CD4-positive, CD25-positive, alpha-beta regulatory T cell (primary cell): ENCODE measurements around the gene TXNRD2. TPM values are rescaled to one million over a fixed set of nuclear protein-coding genes. Genes with fewer than 3 reads are reported as not detected.
"Not testable (repeated sequence)": the region's sequence is repeated elsewhere in the genome, so short reads cannot be mapped to it uniquely, and the experiment has no call there.

Experiments
- ATAC-seq, 2 donors: fragments of 150-1000 bp; cut with Tn5 transposase; one replicate each; pipeline ENCODE4 v1.10.0; 2021; ENCODE audit warnings: low read depth in 2 of 2, moderate number of reproducible peaks in 2 of 2, moderate library complexity in 1 of 2
- DNase-seq, 3 donors: peaks; one replicate each; pipeline versions ENCODE4 v3.0.0 to v3.0.0-alpha.2; 2012 to 2022; ENCODE audit warnings: mixed read lengths in 1 of 3
- H3K27ac ChIP-seq: one replicate; pipeline ENCODE4 v1.7.0; 2013; ENCODE audit warnings: mild to moderate bottlenecking, low read length; ENCODE audit not compliant: insufficient read depth, poor library complexity, severe bottlenecking
- H3K27me3 ChIP-seq: one replicate; pipeline ENCODE4 v1.7.0; 2013; ENCODE audit warnings: low read length; ENCODE audit not compliant: control insufficient read depth, insufficient read depth
- H3K36me3 ChIP-seq: one replicate; pipeline ENCODE4 v1.7.0; 2013; ENCODE audit warnings: mild to moderate bottlenecking, low read length, moderate library complexity; ENCODE audit not compliant: control insufficient read depth, insufficient read depth
- H3K4me1 ChIP-seq: 2 replicates; pipeline ENCODE4 v1.7.0; 2013; ENCODE audit warnings: mild to moderate bottlenecking, low read length; ENCODE audit not compliant: insufficient read depth, control insufficient read depth, poor library complexity, severe bottlenecking
- H3K4me3 ChIP-seq: one replicate; pipeline ENCODE4 v1.7.0; 2013; ENCODE audit warnings: low read depth, mild to moderate bottlenecking, low read length, moderate library complexity
- H3K9me3 ChIP-seq, 2 experiments: 1 replicate in 1 of 2; 2 replicates in 1 of 2; pipeline ENCODE4 v1.7.0; 2013; ENCODE audit warnings: low read length in 2 of 2, mild to moderate bottlenecking in 1 of 2, moderate library complexity in 1 of 2; ENCODE audit not compliant: control insufficient read depth in 2 of 2
- H3K27ac Mint-ChIP-seq, 3 donors: one replicate each; pipeline ENCODE4 v1.8.0; 2020 to 2022; ENCODE audit warnings: mild to moderate bottlenecking in 3 of 3, mixed read lengths in 3 of 3, moderate library complexity in 2 of 3
- H3K27me3 Mint-ChIP-seq: one replicate; pipeline ENCODE4 v1.8.0; 2022; ENCODE audit warnings: mild to moderate bottlenecking, mixed read lengths
- H3K36me3 Mint-ChIP-seq: one replicate; pipeline ENCODE4 v1.8.0; 2020; ENCODE audit warnings: mixed read lengths
- H3K4me1 Mint-ChIP-seq, 4 donors: one replicate each; pipeline ENCODE4 v1.8.0; 2020 to 2022; ENCODE audit warnings: mixed read lengths in 4 of 4, mild to moderate bottlenecking in 1 of 4
- H3K4me3 Mint-ChIP-seq, 4 donors: one replicate each; pipeline ENCODE4 v1.8.0; 2020 to 2022; ENCODE audit warnings: mild to moderate bottlenecking in 4 of 4, mixed read lengths in 4 of 4, moderate library complexity in 3 of 4
- H3K9me3 Mint-ChIP-seq, 7 donors: one replicate each; pipeline ENCODE4 v1.8.0; 2020 to 2022; ENCODE audit warnings: mixed read lengths in 7 of 7, mild to moderate bottlenecking in 3 of 7, moderate library complexity in 2 of 7
- polyA plus RNA-seq, 4 donors: library from polyadenylated mRNA; unstranded; fragments of 300-500 nt; fragmentation: Illumina TruSeq; gene quantifications; one replicate each; pipeline ENCODE4 v1.2.3, GENCODE V29; 2021
- total RNA-seq: library from RNA; stranded (reverse); gene quantifications from one replicate; pipeline ENCODE4 v1.2.3, GENCODE V29; 2022

Gene TXNRD2
- total and polyA plus RNA-seq, 5 donors from 2014 or later: 11.3 to 25.7 (median 11.9) TPM

GRCh38 chr22:19909350-19910179, 32.1 kb downstream of the TXNRD2 start:
- H3K36me3 Mint-ChIP-seq: peaks cover 32% of the 10 kb centered on the region
- no peaks in the 10 kb centered on the region for H3K27me3 ChIP-seq
- peaks cover 23% of the 10 kb centered on the region for H3K36me3 ChIP-seq
- peak overlapping the region in 2 of 3 donors; percentile 91 to 93 for H3K27ac Mint-ChIP-seq
- H3K27me3 Mint-ChIP-seq: no peaks in the 10 kb centered on the region
- no peak overlapping the region for H3K27ac ChIP-seq
- peak; percentile 73 to 81 (median 79) for DNase-seq
- peak; percentile 75 to 77 for ATAC-seq
- no peak overlapping the region for H3K4me3 Mint-ChIP-seq
- no peak overlapping the region for H3K4me3 ChIP-seq
- H3K4me1 ChIP-seq: no peaks in the 10 kb centered on the region
- peaks cover 4 to 5% of the 10 kb centered on the region in 2 experiments for H3K9me3 ChIP-seq
- H3K9me3 Mint-ChIP-seq: peaks cover 0 to 6% (median 0%) of the 10 kb centered on the region in 7 donors
- peaks cover 0 to 14% (median 5%) of the 10 kb centered on the region in 4 donors for H3K4me1 Mint-ChIP-seq

GRCh38 chr22:19907902-19908301, 33.7 kb downstream of the TXNRD2 start:
- not testable (repeated sequence) for DNase-seq, H3K27ac ChIP-seq, H3K9me3 ChIP-seq, H3K4me3 Mint-ChIP-seq, H3K9me3 Mint-ChIP-seq, H3K27ac Mint-ChIP-seq, H3K4me1 ChIP-seq, H3K36me3 ChIP-seq, ATAC-seq, H3K4me3 ChIP-seq, H3K27me3 ChIP-seq, H3K27me3 Mint-ChIP-seq
- Mint-ChIP-seq H3K36me3 (peaks cover 17% of the 10 kb centered on the region), H3K4me1 (peaks cover 0 to 14% (median 5%) of the 10 kb centered on the region in 4 donors)

GRCh38 chr22:19906864-19907263, 34.8 kb downstream of the TXNRD2 start:
- DNase-seq, H3K36me3 ChIP-seq, H3K9me3 ChIP-seq, ATAC-seq, H3K4me1 ChIP-seq, H3K4me3 Mint-ChIP-seq, H3K9me3 Mint-ChIP-seq, H3K27me3 Mint-ChIP-seq, H3K27ac ChIP-seq, H3K4me3 ChIP-seq, H3K27ac Mint-ChIP-seq, H3K27me3 ChIP-seq: not testable (repeated sequence)
- Mint-ChIP-seq H3K36me3 (peaks cover 14% of the 10 kb centered on the region), H3K4me1 (peaks cover 0 to 14% (median 5%) of the 10 kb centered on the region in 4 donors)

GRCh38 chr22:19905347-19906276, 36.0 kb downstream of the TXNRD2 start:
- H3K9me3 ChIP-seq: no peaks in the 10 kb centered on the region
- no peak for ATAC-seq
- no peak for DNase-seq
- H3K4me3 ChIP-seq: no peak overlapping the region
- H3K4me1 ChIP-seq: no peaks in the 10 kb centered on the region
- H3K27me3 ChIP-seq: no peaks in the 10 kb centered on the region
- H3K27ac ChIP-seq: no peak overlapping the region
- Mint-ChIP-seq H3K27ac (peak overlapping the region; percentile 27 to 70 (median 50)), H3K4me1 (peaks cover 0 to 14% (median 6%) of the 10 kb centered on the region in 4 donors), H3K9me3 (peaks cover 0 to 1% (median 0%) of the 10 kb centered on the region in 7 donors), H3K4me3 (no peak overlapping the region), H3K36me3 (peaks cover 14% of the 10 kb centered on the region), H3K27me3 (no peaks in the 10 kb centered on the region)
- peaks cover 3% of the 10 kb centered on the region for H3K36me3 ChIP-seq

GRCh38 chr22:19904935-19905334, 36.7 kb downstream of the TXNRD2 start:
- Mint-ChIP-seq H3K4me1 (peaks cover 0 to 10% (median 4%) of the 10 kb centered on the region in 4 donors), H3K36me3 (peaks cover 12% of the 10 kb centered on the region), H3K9me3 (peaks cover 0 to 1% (median 0%) of the 10 kb centered on the region in 7 donors), H3K4me3 (no peak overlapping the region), H3K27me3 (no peaks in the 10 kb centered on the region), H3K27ac (no peak overlapping the region)
- no peak overlapping the region for H3K4me3 ChIP-seq
- no peaks in the 10 kb centered on the region for H3K4me1 ChIP-seq
- H3K27me3 ChIP-seq: no peaks in the 10 kb centered on the region
- DNase-seq (no peak), ATAC-seq (no peak)
- no peak overlapping the region for H3K27ac ChIP-seq
- peaks cover 3% of the 10 kb centered on the region for H3K36me3 ChIP-seq
- H3K9me3 ChIP-seq: no peaks in the 10 kb centered on the region

GRCh38 chr22:19904174-19904856, 37.3 kb downstream of the TXNRD2 start:
- no peak for DNase-seq
- peak overlapping the region in 1 of 3 donors; percentile 46 for H3K27ac Mint-ChIP-seq
- H3K9me3 Mint-ChIP-seq: no peaks in the 10 kb centered on the region
- H3K4me3 Mint-ChIP-seq: no peak overlapping the region
- peaks cover 0 to 5% (median 2%) of the 10 kb centered on the region in 4 donors for H3K4me1 Mint-ChIP-seq
- H3K27me3 ChIP-seq: no peaks in the 10 kb centered on the region
- H3K27me3 Mint-ChIP-seq: no peaks in the 10 kb centered on the region
- no peak for ATAC-seq
- no peak overlapping the region for H3K27ac ChIP-seq
- H3K36me3 ChIP-seq: peaks cover 3% of the 10 kb centered on the region
- no peaks in the 10 kb centered on the region for H3K4me1 ChIP-seq
- no peak overlapping the region for H3K4me3 ChIP-seq
- H3K9me3 ChIP-seq: no peaks in the 10 kb centered on the region
- H3K36me3 Mint-ChIP-seq: peaks cover 9% of the 10 kb centered on the region

GRCh38 chr22:19903513-19903912, 38.1 kb downstream of the TXNRD2 start:
- no peak overlapping the region for H3K4me3 ChIP-seq
- no peaks in the 10 kb centered on the region for H3K9me3 ChIP-seq
- no peaks in the 10 kb centered on the region for H3K4me1 ChIP-seq
- Mint-ChIP-seq H3K36me3 (peaks cover 9% of the 10 kb centered on the region), H3K4me1 (peaks cover 0 to 4% (median 2%) of the 10 kb centered on the region in 4 donors), H3K4me3 (no peak overlapping the region), H3K9me3 (no peaks in the 10 kb centered on the region), H3K27me3 (no peaks in the 10 kb centered on the region), H3K27ac (no peak overlapping the region)
- H3K36me3 ChIP-seq: peaks cover 3% of the 10 kb centered on the region
- ATAC-seq (no peak), DNase-seq (no peak)
- no peaks in the 10 kb centered on the region for H3K27me3 ChIP-seq
- no peak overlapping the region for H3K27ac ChIP-seq
